Type B pancreatic cell (in vitro differentiated cells): Measurements from ENCODE around the gene RPRD1B. TPM values are rescaled to one million over a fixed set of nuclear protein-coding genes. Genes with fewer than 3 reads are reported as not detected.

Experiments used
- DNase-seq: peaks from one replicate; pipeline ENCODE4 v3.0.0; 2021; ENCODE audit warnings: mixed read lengths; ENCODE audit not compliant: unreplicated experiment; ENCODE audit errors: extremely low spot score
- H3K27ac Mint-ChIP-seq: 2 replicates; pipeline ENCODE4 v1.8.0; 2021; ENCODE audit warnings: mild to moderate bottlenecking, mixed read lengths
- H3K27me3 Mint-ChIP-seq: 2 replicates; pipeline ENCODE4 v1.8.0; 2021; ENCODE audit warnings: mixed read lengths
- H3K36me3 Mint-ChIP-seq: 2 replicates; pipeline ENCODE4 v1.8.0; 2021; ENCODE audit warnings: mixed read lengths
- H3K4me1 Mint-ChIP-seq: one replicate; pipeline ENCODE4 v1.8.0; 2021; ENCODE audit warnings: mixed read lengths; ENCODE audit not compliant: unreplicated experiment
- H3K4me3 Mint-ChIP-seq: 2 replicates; pipeline ENCODE4 v1.8.0; 2021; ENCODE audit warnings: mild to moderate bottlenecking, mixed read lengths
- H3K9me3 Mint-ChIP-seq: 2 replicates; pipeline ENCODE4 v1.8.0; 2021; ENCODE audit warnings: mixed read lengths
- CTCF ChIP-seq: fragments of 200-600 bp; sonication (generic); conservative IDR thresholded peaks from 2 replicates; pipeline ENCODE4 v1.5.0; 2021; ENCODE audit warnings: antibody characterized with exemption, mild to moderate bottlenecking
- total RNA-seq: library from RNA; stranded (reverse); gene quantifications from 2 replicates; pipeline ENCODE4 v1.2.1, GENCODE V29; 2021; ENCODE audit warnings: low replicate concordance

RPRD1B gene
- total RNA-seq, 1 donor from 2014 or later: 41.9 TPM

- no peak for DNase-seq
- Mint-ChIP-seq H3K4me3 (no peak overlapping the region), H3K27ac (no peak overlapping the region), H3K4me1 (peaks cover 8% of the 10 kb centered on the region), H3K27me3 (no peaks in the 10 kb centered on the region), H3K9me3 (no peaks in the 10 kb centered on the region), H3K36me3 (peaks cover 37% of the 10 kb centered on the region)
- TF ChIP-seq CTCF: no peak
These were observed 27.6 kb downstream of the RPRD1B start for GRCh38 chr20:38061109-38061508.

GRCh38 chr20:38062890-38063289 is 29.3 kb downstream of the RPRD1B start:
- TF ChIP-seq CTCF: no peak
- peaks cover 6% of the 10 kb centered on the region for H3K4me1 Mint-ChIP-seq
- H3K4me3 Mint-ChIP-seq: no peak overlapping the region
- H3K9me3 Mint-ChIP-seq: no peaks in the 10 kb centered on the region
- no peak for DNase-seq
- no peak overlapping the region for H3K27ac Mint-ChIP-seq
- H3K36me3 Mint-ChIP-seq: peaks cover 46% of the 10 kb centered on the region
- no peaks in the 10 kb centered on the region for H3K27me3 Mint-ChIP-seq

- H3K4me1 Mint-ChIP-seq: peaks cover 6% of the 10 kb centered on the region
- H3K9me3 Mint-ChIP-seq: no peaks in the 10 kb centered on the region
- no peak for TF ChIP-seq CTCF
- H3K27me3 Mint-ChIP-seq: no peaks in the 10 kb centered on the region
- peaks cover 49% of the 10 kb centered on the region for H3K36me3 Mint-ChIP-seq
- H3K4me3 Mint-ChIP-seq: no peak overlapping the region
- DNase-seq: no peak
- no peak overlapping the region for H3K27ac Mint-ChIP-seq
These were observed 30.5 kb downstream of the RPRD1B start for GRCh38 chr20:38063911-38064530.

GRCh38 chr20:38065764-38066375 is 32.3 kb downstream of the RPRD1B start:
- peaks cover 45% of the 10 kb centered on the region for H3K36me3 Mint-ChIP-seq
- H3K9me3 Mint-ChIP-seq: no peaks in the 10 kb centered on the region
- H3K4me3 Mint-ChIP-seq: no peak overlapping the region
- TF ChIP-seq CTCF: no peak
- no peak for DNase-seq
- no peaks in the 10 kb centered on the region for H3K27me3 Mint-ChIP-seq
- H3K4me1 Mint-ChIP-seq: peaks cover 6% of the 10 kb centered on the region
- H3K27ac Mint-ChIP-seq: no peak overlapping the region

GRCh38 chr20:38066969-38067716 is 33.6 kb downstream of the RPRD1B start:
- no peak for DNase-seq
- Mint-ChIP-seq H3K9me3 (no peaks in the 10 kb centered on the region), H3K27ac (peak overlapping the region; percentile 48), H3K36me3 (peaks cover 58% of the 10 kb centered on the region), H3K27me3 (no peaks in the 10 kb centered on the region), H3K4me1 (peaks cover 6% of the 10 kb centered on the region), H3K4me3 (no peak overlapping the region)
- TF ChIP-seq CTCF: no peak
